GM23248 (cell line): Measurements from ENCODE around the gene SNX20. TPM values are rescaled to one million over a fixed set of nuclear protein-coding genes. Genes with fewer than 3 reads are reported as not detected.

Source experiments
- DNase-seq: peaks from one replicate; pipeline ENCODE4 v3.0.0-alpha.2; 2015
- H2AFZ ChIP-seq: fragments of 200-600 bp; sonication (generic); 2 replicates; pipeline ENCODE4 v1.6.1; 2016; ENCODE audit warnings: antibody characterized with exemption
- H3F3A ChIP-seq: fragments of 200-600 bp; sonication (generic); 2 replicates; pipeline ENCODE4 v1.6.1; 2016; ENCODE audit warnings: mild to moderate bottlenecking, antibody characterized with exemption, mixed run types; ENCODE audit not compliant: insufficient read depth
- H3K27ac ChIP-seq: fragments of 200-600 bp; sonication (generic); 2 replicates; pipeline ENCODE4 v1.5.1; 2016; ENCODE audit warnings: mild to moderate bottlenecking
- H3K27me3 ChIP-seq: fragments of 200-600 bp; sonication (generic); replicated peaks from 2 replicates; pipeline ENCODE4 v1.6.1; 2016; ENCODE audit warnings: mild to moderate bottlenecking; ENCODE audit not compliant: insufficient read depth
- H3K36me3 ChIP-seq: fragments of 200-600 bp; sonication (generic); 2 replicates; pipeline ENCODE4 v1.6.1; 2016; ENCODE audit warnings: low read depth, mild to moderate bottlenecking
- H3K4me1 ChIP-seq: fragments of 200-600 bp; sonication (generic); 2 replicates; pipeline ENCODE4 v1.6.1; 2016; ENCODE audit warnings: mild to moderate bottlenecking; ENCODE audit not compliant: insufficient read depth
- H3K4me2 ChIP-seq: fragments of 200-600 bp; sonication (generic); one replicate; pipeline ENCODE4 v1.6.1; 2016; ENCODE audit warnings: mild to moderate bottlenecking; ENCODE audit not compliant: unreplicated experiment
- H3K4me3 ChIP-seq: fragments of 200-600 bp; sonication (generic); 2 replicates; pipeline ENCODE4 v1.5.1; 2016; ENCODE audit warnings: mild to moderate bottlenecking
- H3K79me2 ChIP-seq: fragments of 200-600 bp; sonication (generic); 2 replicates; pipeline ENCODE4 v1.6.1; 2016; ENCODE audit warnings: mild to moderate bottlenecking; ENCODE audit not compliant: insufficient read depth
- H3K9ac ChIP-seq: fragments of 200-600 bp; sonication (generic); 2 replicates; pipeline ENCODE4 v1.6.1; 2016; ENCODE audit warnings: mild to moderate bottlenecking
- H3K9me2 ChIP-seq: fragments of 200-600 bp; sonication (generic); 2 replicates; pipeline ENCODE4 v1.6.1; 2016; ENCODE audit warnings: mixed run types, mild to moderate bottlenecking, moderate library complexity; ENCODE audit not compliant: insufficient read depth
- H3K9me3 ChIP-seq: fragments of 200-600 bp; sonication (generic); one replicate; pipeline ENCODE4 v1.6.1; 2017; ENCODE audit warnings: low read depth
- H4K20me1 ChIP-seq: fragments of 200-600 bp; sonication (generic); 2 replicates; pipeline ENCODE4 v1.6.0; 2016; ENCODE audit not compliant: insufficient read depth
- EZH2 ChIP-seq: fragments of 200-600 bp; sonication (generic); IDR thresholded peaks from 2 replicates; pipeline ENCODE4 v1.6.1; 2018; ENCODE audit warnings: antibody characterized with exemption, mild to moderate bottlenecking; ENCODE audit not compliant: insufficient read depth, poor library complexity, severe bottlenecking
- EZH2phosphoT487 ChIP-seq: fragments of 200-600 bp; sonication (generic); IDR thresholded peaks from 2 replicates; pipeline ENCODE4 v1.6.1; 2018; ENCODE audit warnings: antibody characterized with exemption, moderate library complexity, mild to moderate bottlenecking, low read depth; ENCODE audit not compliant: insufficient read depth
- whole genome bisulfite sequencing, 2 experiments: methylation state at CpG; one replicate each; pipeline ENCODE4 v1.1.6; 2015 to 2017; ENCODE audit warnings: low lambda C conversion rate in 2 of 2, low coverage in 1 of 2; ENCODE audit errors: missing lambda C conversion rate in 2 of 2; 5-methylcytosine and 5-hydroxymethylcytosine counted together
- in situ Hi-C: fragments of 300-500 bp; cut with MboI; formaldehyde crosslinking; loops from 2 replicates; pipeline ENCODE4 v1.15.0; 2020
- polyA plus RNA-seq: library from polyadenylated mRNA; unstranded; fragments of >200 nt; fragmentation: Nextera tagmentation; extraction: Ambion mirVana; gene quantifications from 2 replicates; pipeline ENCODE4 v1.2.1, GENCODE V29; 2016
- total RNA-seq: library from RNA; depleted of rRNA; stranded (reverse); fragments of >200 nt; shearing (Covaris generic); gene quantifications from 2 replicates; pipeline ENCODE4 v1.2.3, GENCODE V29; 2014

The SNX20 gene
- total and polyA plus RNA-seq, 2 experiments from 2014 or later, result not detected

DNA sequence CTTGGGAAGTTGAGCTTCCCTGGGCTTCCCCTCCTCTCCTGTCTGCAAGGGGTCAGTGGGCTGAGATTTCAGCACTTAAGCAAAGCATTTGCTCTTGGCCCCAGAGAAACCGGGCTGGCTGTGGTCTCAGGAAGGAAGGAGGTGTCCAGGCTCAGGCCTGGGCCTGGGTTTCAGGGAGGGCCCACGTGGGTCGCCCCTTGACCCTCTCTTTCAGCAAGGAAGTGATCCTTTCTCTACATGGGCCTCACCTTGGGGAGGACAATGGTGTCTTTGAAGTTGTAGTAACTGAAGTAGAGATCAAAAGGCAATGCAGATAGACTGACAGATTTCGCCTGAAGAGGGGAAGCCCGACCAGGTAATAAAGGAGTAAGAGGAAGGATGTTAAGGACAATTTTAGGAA lies 15.0 kb upstream of the SNX20 start:
- H3K79me2 ChIP-seq, result no peaks in the 10 kb centered on the region
- H3K9me3 ChIP-seq, result no peaks in the 10 kb centered on the region
- TF ChIP-seq EZH2, result no peak
- TF ChIP-seq EZH2phosphoT487, result no peak
- no peaks in the 10 kb centered on the region for H3K36me3 ChIP-seq
- H3K9me2 ChIP-seq, result no peaks in the 10 kb centered on the region
- H3K27ac ChIP-seq, result no peak overlapping the region
- DNase-seq, result no peak
- H4K20me1 ChIP-seq, result no peaks in the 10 kb centered on the region
- H3K27me3 ChIP-seq, result peaks cover 15% of the 10 kb centered on the region
- H3K4me1 ChIP-seq, result no peaks in the 10 kb centered on the region
- WGBS, 2 experiments, result 70% methylated on average over 5 of the region's 5 CpGs
- no peak overlapping the region for H3K4me2 ChIP-seq
- no peaks in the 10 kb centered on the region for H3F3A ChIP-seq
- in situ Hi-C loops, result no loop called here
- no peak overlapping the region for H3K9ac ChIP-seq
- H2AFZ ChIP-seq, result no peak overlapping the region
- H3K4me3 ChIP-seq, result no peak overlapping the region

DNA sequence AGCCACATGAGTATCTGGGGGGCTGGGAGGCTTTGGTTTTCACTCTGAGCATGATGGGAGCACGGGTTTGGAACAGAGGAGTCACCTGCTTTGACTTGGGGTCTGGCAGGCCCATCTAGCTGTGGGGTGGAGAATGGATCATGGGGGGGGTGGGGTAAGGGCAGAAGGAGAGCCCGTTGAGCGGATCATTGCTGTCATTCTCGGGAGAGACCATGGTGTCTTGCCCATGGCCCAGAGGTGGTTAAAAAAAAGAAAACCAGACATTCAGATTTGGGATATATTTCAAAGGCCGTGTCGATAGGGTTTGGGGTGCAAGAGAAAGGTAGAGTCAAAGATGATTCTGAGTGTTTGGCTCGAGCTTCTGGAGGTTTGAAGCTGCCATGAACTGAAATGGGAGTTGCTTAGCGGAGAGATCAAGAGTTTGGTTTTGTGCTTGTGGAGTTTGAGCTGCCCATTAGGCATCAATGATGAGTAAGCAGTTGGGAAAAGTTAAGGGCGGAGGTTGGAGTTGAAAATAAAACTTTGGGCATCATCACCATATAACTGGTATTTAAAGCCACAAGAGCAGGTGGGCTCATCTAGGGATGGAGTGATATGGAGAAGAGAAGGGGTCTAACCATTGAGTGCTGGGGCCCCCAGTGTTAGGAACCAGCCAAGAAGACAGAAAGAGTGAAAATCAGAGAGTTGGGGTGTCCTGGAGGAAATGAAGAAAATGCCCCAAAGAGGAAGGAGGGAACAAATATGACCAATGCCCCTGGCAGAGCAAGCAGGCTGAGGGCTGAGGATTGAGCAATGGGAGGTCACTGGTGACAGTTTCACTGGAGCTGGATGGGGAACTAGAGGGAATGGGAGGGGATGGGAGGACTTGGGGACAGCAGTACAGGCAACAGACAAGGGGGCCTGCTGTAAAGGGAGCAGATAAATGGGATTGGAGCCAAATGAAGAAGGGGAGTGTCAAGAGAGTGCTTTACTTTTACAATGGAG lies 14.2 kb upstream of the SNX20 start:
- H4K20me1 ChIP-seq, result no peaks in the 10 kb centered on the region
- no peaks in the 10 kb centered on the region for H3K4me1 ChIP-seq
- H3K36me3 ChIP-seq, result no peaks in the 10 kb centered on the region
- no peak overlapping the region for H2AFZ ChIP-seq
- no peak overlapping the region for H3K4me2 ChIP-seq
- TF ChIP-seq EZH2phosphoT487 (no peak), EZH2 (no peak)
- H3F3A ChIP-seq, result no peaks in the 10 kb centered on the region
- H3K9me2 ChIP-seq, result no peaks in the 10 kb centered on the region
- no peak overlapping the region for H3K27ac ChIP-seq
- WGBS, 2 experiments, result 76 to 79% methylated on average over 6 to 9 of the region's 9 CpGs
- H3K27me3 ChIP-seq, result peaks cover 20% of the 10 kb centered on the region
- in situ Hi-C loops, result no loop called here
- DNase-seq, result peak; percentile 14
- no peak overlapping the region for H3K9ac ChIP-seq
- no peak overlapping the region for H3K4me3 ChIP-seq
- no peaks in the 10 kb centered on the region for H3K9me3 ChIP-seq
- H3K79me2 ChIP-seq, result no peaks in the 10 kb centered on the region

DNA sequence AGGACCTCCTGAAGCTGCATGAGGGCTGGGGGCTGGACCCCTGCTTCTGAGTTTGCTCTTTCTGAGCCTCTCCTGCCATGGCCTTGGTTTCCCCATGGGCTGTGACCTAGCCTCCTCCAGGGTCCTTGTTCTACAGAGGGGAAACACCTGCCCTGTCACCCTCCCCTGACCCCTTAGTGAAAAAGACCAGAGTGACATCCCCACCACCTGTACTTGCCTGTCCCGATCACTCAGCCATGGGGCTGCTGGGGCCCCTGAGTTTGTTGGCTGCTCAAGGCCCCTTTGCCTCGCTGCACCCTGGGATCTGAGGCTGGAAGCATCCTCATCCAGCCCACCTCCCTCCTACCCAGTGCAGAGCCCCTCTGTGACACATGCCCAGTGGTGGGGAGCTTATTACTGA lies 13.1 kb upstream of the SNX20 start:
- peaks cover 20% of the 10 kb centered on the region for H3K27me3 ChIP-seq
- H4K20me1 ChIP-seq, result no peaks in the 10 kb centered on the region
- 92 to 100% methylated on average over 2 of the region's 2 CpGs for WGBS, 2 experiments
- H2AFZ ChIP-seq, result no peak overlapping the region
- no peak overlapping the region for H3K4me2 ChIP-seq
- DNase-seq, result no peak
- H3K9me2 ChIP-seq, result no peaks in the 10 kb centered on the region
- no peak overlapping the region for H3K4me3 ChIP-seq
- H3K9me3 ChIP-seq, result no peaks in the 10 kb centered on the region
- no peaks in the 10 kb centered on the region for H3K4me1 ChIP-seq
- in situ Hi-C loops, result no loop called here
- no peaks in the 10 kb centered on the region for H3K79me2 ChIP-seq
- no peaks in the 10 kb centered on the region for H3K36me3 ChIP-seq
- H3F3A ChIP-seq, result no peaks in the 10 kb centered on the region
- TF ChIP-seq EZH2phosphoT487, result no peak
- no peak for TF ChIP-seq EZH2
- H3K27ac ChIP-seq, result no peak overlapping the region
- H3K9ac ChIP-seq, result no peak overlapping the region

DNA sequence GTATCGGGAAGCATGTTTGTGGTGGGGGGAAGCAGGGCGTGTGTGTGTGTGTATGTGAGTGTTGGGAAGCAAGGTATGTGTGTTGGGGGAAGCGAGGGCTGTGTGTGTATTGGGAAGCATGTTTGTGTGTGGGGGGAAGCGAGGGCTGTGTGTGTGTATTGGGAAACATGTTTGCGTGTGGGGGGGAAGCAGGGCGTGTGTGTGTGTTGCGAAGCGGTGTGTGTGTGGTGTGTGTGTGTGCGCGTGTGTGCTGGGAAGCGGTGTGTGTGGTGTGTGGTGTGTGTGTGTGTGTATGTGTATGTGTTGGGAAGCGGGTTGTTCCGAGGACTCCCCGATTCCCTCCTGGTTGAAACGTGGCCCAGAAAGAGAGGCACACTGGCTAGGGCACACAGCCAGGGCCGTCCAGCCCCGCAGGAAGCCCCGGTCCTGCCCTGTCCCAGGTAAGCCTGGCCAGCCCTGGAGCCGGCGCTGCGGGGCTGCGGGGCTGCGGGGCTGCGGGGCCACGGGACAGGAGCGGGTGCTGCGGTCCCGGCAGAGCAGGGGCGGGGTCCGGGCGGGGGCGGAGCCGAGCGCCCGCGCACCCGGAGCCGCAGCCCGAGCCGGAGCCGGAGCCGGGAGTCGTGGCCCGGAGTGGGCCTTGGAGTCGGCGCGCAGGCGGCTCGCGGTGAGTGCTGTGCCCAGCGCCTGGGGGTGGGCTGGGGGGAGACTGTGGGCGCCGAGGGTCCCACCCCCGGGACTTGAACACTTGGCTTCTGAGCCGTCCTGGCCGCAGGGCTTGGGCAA lies 12.1 kb upstream of the SNX20 start, which contains the start of gene NOD2:
TSS of gene NOD2 (plus strand) at position 608 of the 783 bp plus-strand sequence. CDS start 5,890 bp downstream, outside the sequence.
- TF ChIP-seq EZH2 (no peak), EZH2phosphoT487 (no peak)
- H3K9me2 ChIP-seq, result no peaks in the 10 kb centered on the region
- H3K36me3 ChIP-seq, result no peaks in the 10 kb centered on the region
- no peaks in the 10 kb centered on the region for H3K79me2 ChIP-seq
- DNase-seq, result peak; percentile 38
- H3K4me1 ChIP-seq, result no peaks in the 10 kb centered on the region
- H2AFZ ChIP-seq, result no peak within 1 kb of the TSS
- H3K27ac ChIP-seq, result no peak within 1 kb of the TSS
- 17 to 29% methylated on average over 24 to 50 of the region's 56 CpGs for WGBS, 2 experiments
- peaks cover 20% of the 10 kb centered on the region for H3K27me3 ChIP-seq
- no peaks in the 10 kb centered on the region for H4K20me1 ChIP-seq
- peak within 1 kb of the TSS; percentile 42 for H3K4me2 ChIP-seq
- in situ Hi-C loops, result no loop called here
- H3K9ac ChIP-seq, result peak within 1 kb of the TSS; percentile 14; the same call in 1 of the 2 replicates
- peak within 1 kb of the TSS; percentile 59 for H3K4me3 ChIP-seq
- no peaks in the 10 kb centered on the region for H3F3A ChIP-seq
- H3K9me3 ChIP-seq, result no peaks in the 10 kb centered on the region
